ENCODE data around the gene ZNF48. TPM values are rescaled to one million over a fixed set of nuclear protein-coding genes. Genes with fewer than 3 reads are reported as not detected.
A peak's percentile ranks its signal among the peaks of the same experiment; 100 is the strongest.

The ZNF48 gene
- total RNA-seq, 4 donors from 2014 or later, result 2.8 to 5.9 (median 4.5) TPM

GRCh38 chr16:30372725-30373124, 22.5 kb upstream of the ZNF48 start:
- intact Hi-C loops (cut with DNase I), result no loop called here
- Histone ChIP-seq H3K9me3 (no peaks in the 10 kb centered on the region), H3K4me1 (peaks cover 26 to 41% (median 27%) of the 10 kb centered on the region in 3 donors), H3K27ac (no peak overlapping the region), H3K27me3 (no peaks in the 10 kb centered on the region), H3K36me3 (no peaks in the 10 kb centered on the region), H3K4me3 (no peak overlapping the region)
- TF ChIP-seq POLR2A (IDR thresholded peaks at IDR 0.05), result no peak
- no peak for TF ChIP-seq CTCF (IDR thresholded peaks at IDR 0.05)
- 94% methylated on average over 5 of the region's 5 CpGs for WGBS, 2 donors
- DNase-seq, result no peak

- Histone ChIP-seq H3K9me3 (no peaks in the 10 kb centered on the region), H3K4me1 (peaks cover 17 to 38% (median 21%) of the 10 kb centered on the region in 3 donors), H3K27me3 (no peaks in the 10 kb centered on the region), H3K27ac (no peak within 1 kb of the TSS), H3K36me3 (no peaks in the 10 kb centered on the region), H3K4me3 (no peak within 1 kb of the TSS)
- no peak for DNase-seq
- TF ChIP-seq CTCF (IDR thresholded peaks at IDR 0.05), result no peak
- no peak for TF ChIP-seq POLR2A (IDR thresholded peaks at IDR 0.05)
- 70 to 74% methylated on average over 3 to 4 of the region's 6 CpGs for WGBS, 2 donors
- intact Hi-C loops (cut with DNase I), result no loop called here
Observed at GRCh38 chr16:30374538-30374937, 20.7 kb upstream of the ZNF48 start, which contains the start of gene MYL11. Gene MYL11 (plus strand): TSS chr16:30374802. CDS start chr16:30374858, 56 bp downstream.

GRCh38 chr16:30375864-30376263, 19.4 kb upstream of the ZNF48 start:
- intact Hi-C loops (cut with DNase I), result no loop called here
- DNase-seq, result no peak

GRCh38 chr16:30376461-30376902, 18.7 kb upstream of the ZNF48 start:
- no peaks in the 10 kb centered on the region for H3K36me3 ChIP-seq
- no peak for TF ChIP-seq CTCF (IDR thresholded peaks at IDR 0.05)
- TF ChIP-seq POLR2A (IDR thresholded peaks at IDR 0.05), result no peak
- H3K4me3 ChIP-seq, result no peak overlapping the region
- no peak for DNase-seq
- peak overlapping the region; percentile 93 to 99 (median 99) for H3K27ac ChIP-seq
- intact Hi-C loops (cut with DNase I), result no loop called here
- no peaks in the 10 kb centered on the region for H3K27me3 ChIP-seq
- WGBS, 2 donors, result 88 to 100% methylated on average over 4 to 8 of the region's 8 CpGs
- peaks cover 16 to 44% (median 18%) of the 10 kb centered on the region in 3 donors for H3K4me1 ChIP-seq
- H3K9me3 ChIP-seq, result no peaks in the 10 kb centered on the region

More at GRCh38 chr16:30375864-30376263, 19.4 kb upstream of the ZNF48 start:
- Histone ChIP-seq H3K9me3 (no peaks in the 10 kb centered on the region), H3K4me3 (no peak overlapping the region), H3K4me1 (peaks cover 16 to 43% (median 22%) of the 10 kb centered on the region in 3 donors), H3K27me3 (no peaks in the 10 kb centered on the region), H3K27ac (peak overlapping the region in 1 of 4 donors; percentile 2), H3K36me3 (no peaks in the 10 kb centered on the region)
- TF ChIP-seq CTCF (IDR thresholded peaks at IDR 0.05), result no peak
- TF ChIP-seq POLR2A (IDR thresholded peaks at IDR 0.05), result no peak
- 87 to 95% methylated on average over 3 to 6 of the region's 8 CpGs for WGBS, 2 donors

- DNase-seq, result no peak
- H3K27me3 ChIP-seq, result no peaks in the 10 kb centered on the region
- no peak for TF ChIP-seq POLR2A (IDR thresholded peaks at IDR 0.05)
- no peak for TF ChIP-seq CTCF (IDR thresholded peaks at IDR 0.05)
- intact Hi-C loops (cut with DNase I), result no loop called here
- 33 to 40% methylated on average over 21 to 22 of the region's 29 CpGs for WGBS, 2 donors
- H3K9me3 ChIP-seq, result no peaks in the 10 kb centered on the region
- H3K4me1 ChIP-seq, result peaks cover 13 to 44% (median 16%) of the 10 kb centered on the region in 3 donors
- H3K27ac ChIP-seq, result peak overlapping the region; percentile 93 to 99 (median 99)
- peak overlapping the region; percentile 42 to 87 (median 62) for H3K4me3 ChIP-seq
- H3K36me3 ChIP-seq, result no peaks in the 10 kb centered on the region
Observed at GRCh38 chr16:30377050-30377811, 18.0 kb upstream of the ZNF48 start.

Measured in esophagus squamous epithelium (tissue), 5 donors.